ENCODE data around the gene TMEM86A.

TMEM86A gene

GRCh38 chr11:18737642-18738041, 39.1 kb downstream of the TMEM86A start:
- TF ChIP-seq CTCF (IDR thresholded peaks at IDR 0.05) (no peak), ZFX (IDR thresholded peaks at IDR 0.05; ENCODE audit: borderline replicate concordance) (no peak)
- H3K27ac ChIP-seq, result no peak overlapping the region

- TF ChIP-seq CTCF (IDR thresholded peaks at IDR 0.05) (no peak), ZFX (IDR thresholded peaks at IDR 0.05; ENCODE audit: borderline replicate concordance) (no peak)
- H3K27ac ChIP-seq, result no peak overlapping the region
Observed at GRCh38 chr11:18739685-18740084, 41.1 kb downstream of the TMEM86A start.

GRCh38 chr11:18741783-18742182, 43.2 kb downstream of the TMEM86A start:
- H3K27ac ChIP-seq, result no peak overlapping the region
- no peak for TF ChIP-seq ZFX (IDR thresholded peaks at IDR 0.05; ENCODE audit: borderline replicate concordance)
- TF ChIP-seq CTCF (IDR thresholded peaks at IDR 0.05), result peak; percentile 14; the same call in 1 of the 2 replicates

- H3K27ac ChIP-seq, result no peak overlapping the region
- no peak for TF ChIP-seq CTCF (IDR thresholded peaks at IDR 0.05)
- no peak for TF ChIP-seq ZFX (IDR thresholded peaks at IDR 0.05; ENCODE audit: borderline replicate concordance)
Observed at GRCh38 chr11:18743365-18743764, 44.8 kb downstream of the TMEM86A start.

GRCh38 chr11:18743900-18744514, 45.4 kb downstream of the TMEM86A start:
- no peak for TF ChIP-seq CTCF (IDR thresholded peaks at IDR 0.05)
- TF ChIP-seq ZFX (IDR thresholded peaks at IDR 0.05; ENCODE audit: borderline replicate concordance), result no peak

GRCh38 chr11:18745251-18745650, 46.7 kb downstream of the TMEM86A start:
- H3K27ac ChIP-seq, result no peak overlapping the region
- no peak for TF ChIP-seq CTCF (IDR thresholded peaks at IDR 0.05)
- no peak for TF ChIP-seq ZFX (IDR thresholded peaks at IDR 0.05; ENCODE audit: borderline replicate concordance)

More at GRCh38 chr11:18743900-18744514, 45.4 kb downstream of the TMEM86A start:
- H3K27ac ChIP-seq, result no peak overlapping the region

- no peak for TF ChIP-seq CTCF (IDR thresholded peaks at IDR 0.05)
- TF ChIP-seq ZFX (IDR thresholded peaks at IDR 0.05; ENCODE audit: borderline replicate concordance), result no peak
- no peak overlapping the region for H3K27ac ChIP-seq
Observed at GRCh38 chr11:18748766-18749365, 50.3 kb downstream of the TMEM86A start.

Measured in 22Rv1 (cell line).